Common myeloid progenitor, CD34-positive (primary cell): ENCODE measurements around the gene DTNB.

Source experiments
- CTCF ChIA-PET: fragments of 350-600 bp; sonication (Branson Sonifier 250); formaldehyde crosslinking; loops from one replicate; lab custom pipeline; 2021; ENCODE audit warnings: antibody characterized with exemption; lab: Charles Lee
- POLR2A ChIA-PET: fragments of 350-600 bp; sonication (Branson Sonifier 250); formaldehyde crosslinking; loops from one replicate; lab custom pipeline; 2021; ENCODE audit warnings: antibody characterized with exemption; lab: Charles Lee
- DNase-seq, 3 donors: peaks; one replicate each; pipeline versions ENCODE4 v3.0.0 to v3.0.0-alpha.2; 2013
- H3K27ac ChIP-seq, 2 experiments: 1 replicate in 1 of 2; 2 replicates in 1 of 2; pipeline ENCODE4 v1.7.0; 2013; ENCODE audit warnings: inconsistent platforms in 2 of 2, low read length in 2 of 2, mild to moderate bottlenecking in 2 of 2, low read depth in 1 of 2, moderate library complexity in 1 of 2; ENCODE audit not compliant: severe bottlenecking in 2 of 2, insufficient read depth in 1 of 2, poor library complexity in 1 of 2
- H3K27me3 ChIP-seq, 5 experiments: replicated peaks in 2 of 5; 1 replicate in 3 of 5; 2 replicates in 2 of 5; pipeline versions ENCODE4 v1.6.1 to v1.7.0; 2013; ENCODE audit warnings: low read length in 4 of 5, mild to moderate bottlenecking in 2 of 5, moderate library complexity in 2 of 5, inconsistent platforms in 1 of 5; ENCODE audit not compliant: insufficient read depth in 5 of 5, control insufficient read depth in 4 of 5
- H3K36me3 ChIP-seq, 4 experiments: 1 replicate in 2 of 4; 2 replicates in 2 of 4; pipeline versions ENCODE4 v1.6.1 to v1.7.0; 2013; ENCODE audit warnings: low read length in 3 of 4, control low read depth in 1 of 4, mild to moderate bottlenecking in 1 of 4; ENCODE audit not compliant: control insufficient read depth in 4 of 4, insufficient read depth in 4 of 4
- H3K4me1 ChIP-seq, 4 experiments: 1 replicate in 3 of 4; 2 replicates in 1 of 4; pipeline versions ENCODE4 v1.6.1 to v1.7.1; 2013; ENCODE audit warnings: low read length in 3 of 4, mild to moderate bottlenecking in 3 of 4, control low read depth in 1 of 4, inconsistent platforms in 1 of 4, moderate library complexity in 1 of 4; ENCODE audit not compliant: control insufficient read depth in 4 of 4, insufficient read depth in 4 of 4; ENCODE audit errors: control extremely low read depth in 1 of 4
- H3K4me3 ChIP-seq, 7 experiments: 1 replicate in 4 of 7; 2 replicates in 3 of 7; pipeline versions ENCODE4 v1.5.1 to v1.7.0; 2013; ENCODE audit warnings: mild to moderate bottlenecking in 7 of 7, low read length in 6 of 7, moderate library complexity in 6 of 7, inconsistent platforms in 2 of 7, low read depth in 2 of 7, control low read depth in 1 of 7; ENCODE audit not compliant: insufficient read depth in 4 of 7, control insufficient read depth in 1 of 7; ENCODE audit errors: extremely low read depth in 1 of 7
- H3K9me3 ChIP-seq, 5 experiments: 1 replicate in 4 of 5; 2 replicates in 1 of 5; pipeline versions ENCODE4 v1.6.1 to v1.7.1; 2013; ENCODE audit warnings: low read length in 4 of 5, mild to moderate bottlenecking in 2 of 5, inconsistent platforms in 1 of 5, low read depth in 1 of 5, moderate library complexity in 1 of 5; ENCODE audit not compliant: control insufficient read depth in 4 of 5, insufficient read depth in 2 of 5; ENCODE audit errors: control extremely low read depth in 1 of 5
- WGBS: methylation state at CpG from one replicate; pipeline ENCODE4 v1.1.5; 2013; ENCODE audit not compliant: insufficient coverage; 5-methylcytosine and 5-hydroxymethylcytosine counted together

The DTNB gene

DNA sequence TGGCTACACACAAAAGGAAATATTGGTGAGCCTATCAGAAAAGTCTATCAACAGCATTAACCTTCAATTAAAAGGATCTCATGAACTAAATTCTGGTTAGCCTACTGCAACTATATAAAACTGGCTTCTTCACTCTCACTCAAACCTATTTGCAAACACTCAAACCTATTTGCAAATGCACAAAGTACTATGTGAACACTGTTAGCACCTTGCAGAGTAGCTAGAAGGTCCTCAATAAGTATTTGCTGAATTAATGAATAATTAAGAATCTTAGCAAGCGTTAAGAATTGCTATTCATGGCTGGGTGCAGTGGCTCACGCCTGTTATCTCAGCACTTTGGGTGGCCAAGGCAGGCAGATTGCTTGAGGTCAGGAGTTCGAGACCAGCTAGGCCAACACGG, 150.3 kb downstream of the DTNB start:
- H3K36me3 ChIP-seq, result no peaks in the 10 kb centered on the region
- H3K27me3 ChIP-seq, result no peaks in the 10 kb centered on the region
- no peaks in the 10 kb centered on the region for H3K9me3 ChIP-seq
- no peak for DNase-seq
- POLR2A ChIA-PET, result no interaction called here
- CTCF ChIA-PET, result interaction anchor here (0.7 to 1.0 kb wide), 3 partner anchors 24 to 84 kb away, joined by 3 to 5 read pairs (median 3); no protein-coding TSS in a partner anchor
- H3K27ac ChIP-seq, result no peak overlapping the region
- no peak overlapping the region for H3K4me3 ChIP-seq
- WGBS, result no CpG with 5 or more reads among the region's 4 CpGs
- peaks cover 0 to 7% (median 3%) of the 10 kb centered on the region in 4 experiments for H3K4me1 ChIP-seq

GRCh38 chr2:25521665-25522387, 151.6 kb downstream of the DTNB start:
- POLR2A ChIA-PET, result no interaction called here
- no peaks in the 10 kb centered on the region for H3K9me3 ChIP-seq
- WGBS, result 63% methylated on average over 4 of the region's 10 CpGs
- peaks cover 4 to 17% (median 7%) of the 10 kb centered on the region in 4 experiments for H3K4me1 ChIP-seq
- peak overlapping the region in 4 of 7 experiments; percentile 11 to 67 (median 22) for H3K4me3 ChIP-seq
- CTCF ChIA-PET, result interaction anchor here (1.3 kb wide), 1 partner anchor 213 kb away, joined by 6 read pairs; no protein-coding TSS in a partner anchor
- H3K36me3 ChIP-seq, result no peaks in the 10 kb centered on the region
- peak; percentile 85 to 94 (median 94) for DNase-seq
- H3K27me3 ChIP-seq, result no peaks in the 10 kb centered on the region
- peak overlapping the region in 1 of 2 experiments; percentile 51 for H3K27ac ChIP-seq

- no peak for DNase-seq
- POLR2A ChIA-PET, result interaction anchor here (0.6 kb wide), 1 partner anchor 67 kb away, joined by 6 read pairs; no protein-coding TSS in a partner anchor
- Histone ChIP-seq H3K36me3 (no peaks in the 10 kb centered on the region), H3K27me3 (no peaks in the 10 kb centered on the region), H3K27ac (no peak overlapping the region), H3K4me1 (peaks cover 6 to 20% (median 7%) of the 10 kb centered on the region in 4 experiments), H3K4me3 (no peak overlapping the region), H3K9me3 (no peaks in the 10 kb centered on the region)
- CTCF ChIA-PET, result interaction anchor here (1.0 to 1.3 kb wide), 3 partner anchors 9 to 212 kb away, joined by 3 to 6 read pairs (median 3); no protein-coding TSS in a partner anchor
- WGBS, result 100% methylated on average over 2 of the region's 4 CpGs
Measured at GRCh38 chr2:25521126-25521525, 152.3 kb downstream of the DTNB start.

GRCh38 chr2:25517701-25518100, 155.7 kb downstream of the DTNB start:
- no peak overlapping the region for H3K4me3 ChIP-seq

DNA sequence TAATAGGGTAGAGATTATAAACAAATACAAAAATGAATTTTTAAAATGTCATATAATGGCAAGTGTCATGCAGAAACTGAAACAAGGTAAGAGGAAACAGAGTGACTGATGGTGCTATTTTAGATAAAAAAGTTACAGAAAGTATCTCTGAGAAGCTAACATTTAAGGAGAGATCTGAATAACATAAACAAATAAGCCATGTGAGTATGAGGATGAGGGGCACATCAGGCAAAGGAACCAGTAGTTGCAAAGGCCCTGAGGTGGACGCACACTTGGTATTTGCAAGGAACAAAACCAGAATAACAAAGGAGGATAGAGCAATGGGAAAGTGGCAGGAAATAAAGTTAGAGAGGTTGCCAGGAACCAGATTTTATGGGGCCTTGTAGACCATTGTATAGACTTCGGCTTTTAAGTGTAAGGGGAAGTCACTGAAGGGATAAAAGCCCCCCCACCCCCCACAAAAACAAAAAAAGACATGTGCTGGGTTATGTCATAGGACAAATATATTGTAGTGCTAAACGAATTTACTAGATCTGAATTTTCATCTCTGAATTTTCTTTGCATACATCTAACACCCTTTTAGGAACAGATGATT, 159.2 kb downstream of the DTNB start:
- Histone ChIP-seq H3K36me3 (no peaks in the 10 kb centered on the region), H3K27ac (no peak overlapping the region), H3K9me3 (no peaks in the 10 kb centered on the region), H3K4me3 (no peak overlapping the region), H3K4me1 (peaks cover 10 to 32% (median 21%) of the 10 kb centered on the region in 4 experiments), H3K27me3 (no peaks in the 10 kb centered on the region)
- 100% methylated on average over 1 of the region's 3 CpGs for WGBS
- POLR2A ChIA-PET, result interaction anchor here (0.7 kb wide), 1 partner anchor 185 kb away, joined by 5 read pairs; no protein-coding TSS in a partner anchor
- peak in 2 of 3 donors; percentile 46 to 55 for DNase-seq
- CTCF ChIA-PET, result interaction anchor here (1.3 kb wide), 1 partner anchor 206 kb away, joined by 3 read pairs; no protein-coding TSS in a partner anchor

More at GRCh38 chr2:25517701-25518100, 155.7 kb downstream of the DTNB start:
- Histone ChIP-seq H3K27me3 (no peaks in the 10 kb centered on the region), H3K27ac (no peak overlapping the region), H3K4me1 (peaks cover 12 to 37% (median 23%) of the 10 kb centered on the region in 4 experiments), H3K36me3 (no peaks in the 10 kb centered on the region), H3K9me3 (no peaks in the 10 kb centered on the region)
- no CpG with 5 or more reads among the region's 4 CpGs for WGBS
- POLR2A ChIA-PET, result no interaction called here
- no peak for DNase-seq
- CTCF ChIA-PET, result interaction anchor here (1.0 to 1.5 kb wide), 3 partner anchors 140 to 155 kb away, joined by 3 to 4 read pairs (median 3); no protein-coding TSS in a partner anchor

GRCh38 chr2:25512707-25513106, 160.7 kb downstream of the DTNB start:
- CTCF ChIA-PET, result interaction anchor here (0.6 to 1.6 kb wide), 3 partner anchors 8 to 135 kb away, joined by 3 to 4 read pairs (median 3); no protein-coding TSS in a partner anchor
- 0% methylated on average over 2 of the region's 3 CpGs for WGBS
- H3K36me3 ChIP-seq, result no peaks in the 10 kb centered on the region
- no peaks in the 10 kb centered on the region for H3K27me3 ChIP-seq
- peaks cover 10 to 30% (median 20%) of the 10 kb centered on the region in 4 experiments for H3K4me1 ChIP-seq
- H3K27ac ChIP-seq, result no peak overlapping the region
- H3K4me3 ChIP-seq, result no peak overlapping the region
- peak in 2 of 3 donors; percentile 58 to 73 for DNase-seq
- no peaks in the 10 kb centered on the region for H3K9me3 ChIP-seq
- POLR2A ChIA-PET, result no interaction called here
